Gastroesophageal sphincter (tissue), 4 donors: ENCODE data around the gene SORD. TPM values are rescaled to one million over a fixed set of nuclear protein-coding genes. Genes with fewer than 3 reads are reported as not detected.

Experiments used
- ATAC-seq: fragments of 150-250 bp; one replicate; pipeline ENCODE4 v1.9.1; 2016; ENCODE audit warnings: mild to moderate bottlenecking, moderate library complexity
- H3K27ac ChIP-seq, 4 donors: fragments of 200-600 bp; sonication (generic) in 3 of 4; 1 replicate in 3 of 4; 2 replicates in 1 of 4; pipeline ENCODE4 v1.5.1; 2016 to 2019
- H3K27me3 ChIP-seq: fragments of 200-600 bp; sonication (generic); one replicate; pipeline ENCODE4 v1.5.1; 2019
- H3K36me3 ChIP-seq, 2 donors: fragments of 200-600 bp; sonication (generic); one replicate each; pipeline ENCODE4 v1.5.1; 2019; ENCODE audit warnings: control low read depth in 1 of 2
- H3K4me1 ChIP-seq, 3 donors: fragments of 200-600 bp; sonication (generic); 1 replicate in 2 of 3; 2 replicates in 1 of 3; pipeline ENCODE4 v1.5.1; 2016 to 2019; ENCODE audit warnings: control low read depth in 2 of 3
- H3K4me3 ChIP-seq, 2 donors: fragments of 200-600 bp; sonication (generic); one replicate each; pipeline ENCODE4 v1.5.1; 2019; ENCODE audit warnings: mild to moderate bottlenecking in 1 of 2, moderate library complexity in 1 of 2
- H3K9me3 ChIP-seq, 3 donors: fragments of 200-600 bp; sonication (generic); one replicate each; pipeline ENCODE4 v1.5.1; 2017 to 2019; ENCODE audit warnings: control low read depth in 2 of 3
- CTCF ChIP-seq, 4 experiments: fragments of 200-600 bp in 2 of 4; fragments of 450-650 bp in 2 of 4; sonication (generic) in 1 of 4; IDR thresholded peaks; one replicate each; pipeline ENCODE4 v1.5.1; 2017 to 2019; ENCODE audit warnings: antibody characterized with exemption in 4 of 4, mild to moderate bottlenecking in 2 of 4, moderate library complexity in 2 of 4
- EP300 ChIP-seq: sonication (generic); formaldehyde crosslinking; IDR thresholded peaks from one replicate; pipeline ENCODE4 v1.6.1; 2017; ENCODE audit warnings: antibody characterized with exemption, mild to moderate bottlenecking
- POLR2A ChIP-seq, 2 donors: fragments of 450-650 bp; IDR thresholded peaks; one replicate each; pipeline ENCODE4 v1.6.1; 2017; ENCODE audit warnings: antibody characterized with exemption in 2 of 2, mild to moderate bottlenecking in 2 of 2, moderate library complexity in 1 of 2
- POLR2AphosphoS5 ChIP-seq: sonication (generic); formaldehyde crosslinking; IDR thresholded peaks from one replicate; pipeline ENCODE4 v1.6.1; 2017; ENCODE audit warnings: antibody characterized with exemption
- WGBS, 2 donors: methylation state at CpG; one replicate each; pipeline ENCODE4 v1.1.5; 2018; ENCODE audit warnings: low coverage in 1 of 2; 5-methylcytosine and 5-hydroxymethylcytosine counted together
- small RNA-seq, 4 donors: library from RNA; depleted of rRNA; stranded (forward); fragments of <200 nt; gene quantifications; one replicate each; pipeline ENCODE3, GENCODE V24; 2016
- total RNA-seq, 4 donors: library from RNA; depleted of rRNA; stranded (reverse); fragments of >200 nt; gene quantifications; one replicate each; pipeline ENCODE4 v1.1.0, GENCODE V29; 2016

SORD gene
- total RNA-seq, 4 donors from 2014 or later = 2.6 to 9.4 (median 7.9) TPM

GRCh38 chr15:45123397-45123796 is 100.4 kb downstream of the SORD start:
- no peaks in the 10 kb centered on the region for H3K9me3 ChIP-seq
- no peaks in the 10 kb centered on the region for H3K36me3 ChIP-seq
- no peaks in the 10 kb centered on the region for H3K4me1 ChIP-seq
- TF ChIP-seq POLR2A (IDR thresholded peaks at IDR 0.05) (no peak), CTCF (IDR thresholded peaks at IDR 0.05) (no peak), POLR2AphosphoS5 (no peak), EP300 (no peak)
- no peak overlapping the region for H3K27ac ChIP-seq
- peaks cover 96% of the 10 kb centered on the region for H3K27me3 ChIP-seq
- no peak for ATAC-seq
- no peak overlapping the region for H3K4me3 ChIP-seq

- H3K4me1 ChIP-seq = peaks cover 0 to 15% (median 0%) of the 10 kb centered on the region in 3 donors
- H3K27ac ChIP-seq = no peak overlapping the region
- no peaks in the 10 kb centered on the region for H3K36me3 ChIP-seq
- TF ChIP-seq POLR2AphosphoS5 (no peak), POLR2A (IDR thresholded peaks at IDR 0.05) (no peak), EP300 (no peak), CTCF (IDR thresholded peaks at IDR 0.05) (peak in 3 of 4 experiments; percentile 24 to 48 (median 42))
- no peak overlapping the region for H3K4me3 ChIP-seq
- 37 to 58% methylated on average over 2 of the region's 2 CpGs for WGBS, 2 donors
- no peaks in the 10 kb centered on the region for H3K9me3 ChIP-seq
- peaks cover 96% of the 10 kb centered on the region for H3K27me3 ChIP-seq
- no peak for ATAC-seq
Observed at GRCh38 chr15:45126535-45127158, 103.7 kb downstream of the SORD start.

Small RNA genes within 50 kb of the gene (small RNA-seq; reads per million reads assigned to genes)
- gene RF00019 = 0 reads per million in 4 donors
- gene RNU1-78P = 0 reads per million in 4 donors
- 0 to 0.27 (median 0) reads per million in 4 donors for gene RNU6-966P

Other genes with a start within 250 kb of the SORD start
- gene TERB2, start 66.5 kb upstream of the SORD start, total RNA-seq = not detected
- gene DUOX2, start 91.0 kb downstream of the SORD start, total RNA-seq = 1 to 10 TPM in 1 of 4 donors, under 1 TPM in 3; 0.13 to 1.5 (median 0.54) TPM
- under 1 TPM in 2 of 4 donors, not detected in 2; 0.49 to 0.62 TPM for gene DUOXA2, start 91.1 kb downstream of the SORD start, total RNA-seq
- 1 to 10 TPM in 2 of 4 donors, under 1 TPM in 1, not detected in 1; 0.67 to 1.7 (median 1.7) TPM for gene DUOXA1, start 106.7 kb downstream of the SORD start, total RNA-seq
- 1 to 10 TPM in 2 of 4 donors, under 1 TPM in 2; 0.08 to 2.7 (median 1.1) TPM for gene DUOX1, start 106.8 kb downstream of the SORD start, total RNA-seq
- 1 to 10 TPM; 4.4 to 10.0 (median 7.4) TPM for gene SHF, start 164.8 kb downstream of the SORD start, total RNA-seq
- gene SLC28A2, start 229.0 kb downstream of the SORD start, total RNA-seq = not detected